Activated naive CD4-positive, alpha-beta T cell treated with anti-CD3 and anti-CD28 coated beads, Interleukin-2, amount 10 ng/mL, durations not matched to agents 7 days and 5 days (primary cell): ENCODE measurements around the gene CYS1.

Experiments
- CTCF ChIA-PET: fragments of 350-600 bp; sonication (Branson Sonifier 250); formaldehyde crosslinking; loops from one replicate; lab custom pipeline; 2021; ENCODE audit warnings: antibody characterized with exemption; lab: Charles Lee
- DNase-seq: peaks from one replicate; pipeline ENCODE4 v3.0.0-alpha.2; 2020
- H3K27ac Mint-ChIP-seq: one replicate; pipeline ENCODE4 v1.8.0; 2021; ENCODE audit warnings: mild to moderate bottlenecking, moderate library complexity, mixed read lengths
- H3K27me3 Mint-ChIP-seq: one replicate; pipeline ENCODE4 v1.8.0; 2021; ENCODE audit warnings: mild to moderate bottlenecking, mixed read lengths
- H3K36me3 Mint-ChIP-seq: one replicate; pipeline ENCODE4 v1.8.0; 2021; ENCODE audit warnings: mixed read lengths
- H3K4me1 Mint-ChIP-seq: one replicate; pipeline ENCODE4 v1.8.0; 2021; ENCODE audit warnings: mixed read lengths
- H3K4me3 Mint-ChIP-seq: one replicate; pipeline ENCODE4 v1.8.0; 2021; ENCODE audit warnings: mild to moderate bottlenecking, moderate library complexity, mixed read lengths
- H3K9me3 Mint-ChIP-seq: one replicate; pipeline ENCODE4 v1.8.0; 2021; ENCODE audit warnings: mixed read lengths

CYS1 gene

GRCh38 chr2:10075101-10075500, 5.1 kb downstream of the CYS1 start:
- Mint-ChIP-seq H3K4me1 (peaks cover 14% of the 10 kb centered on the region), H3K36me3 (no peaks in the 10 kb centered on the region), H3K4me3 (no peak overlapping the region)

GRCh38 chr2:10073706-10074105, 6.5 kb downstream of the CYS1 start:
- Mint-ChIP-seq H3K27ac (no peak overlapping the region), H3K4me1 (peaks cover 8% of the 10 kb centered on the region), H3K27me3 (peaks cover 80% of the 10 kb centered on the region), H3K36me3 (no peaks in the 10 kb centered on the region), H3K9me3 (no peaks in the 10 kb centered on the region), H3K4me3 (no peak overlapping the region)
- DNase-seq = no peak
- CTCF ChIA-PET = interaction anchor here (0.9 to 5.9 kb wide), 14 partner anchors 11 to 612 kb away, joined by 3 to 83 read pairs (median 16); partner anchors contain the start of gene RRM2

More at GRCh38 chr2:10075101-10075500, 5.1 kb downstream of the CYS1 start:
- CTCF ChIA-PET = interaction anchor here (0.7 to 5.9 kb wide), 6 partner anchors 16 to 611 kb away, joined by 3 to 83 read pairs (median 50); no protein-coding TSS in a partner anchor
- no peaks in the 10 kb centered on the region for H3K9me3 Mint-ChIP-seq
- no peak overlapping the region for H3K27ac Mint-ChIP-seq
- DNase-seq = no peak
- H3K27me3 Mint-ChIP-seq = peaks cover 83% of the 10 kb centered on the region

DNA sequence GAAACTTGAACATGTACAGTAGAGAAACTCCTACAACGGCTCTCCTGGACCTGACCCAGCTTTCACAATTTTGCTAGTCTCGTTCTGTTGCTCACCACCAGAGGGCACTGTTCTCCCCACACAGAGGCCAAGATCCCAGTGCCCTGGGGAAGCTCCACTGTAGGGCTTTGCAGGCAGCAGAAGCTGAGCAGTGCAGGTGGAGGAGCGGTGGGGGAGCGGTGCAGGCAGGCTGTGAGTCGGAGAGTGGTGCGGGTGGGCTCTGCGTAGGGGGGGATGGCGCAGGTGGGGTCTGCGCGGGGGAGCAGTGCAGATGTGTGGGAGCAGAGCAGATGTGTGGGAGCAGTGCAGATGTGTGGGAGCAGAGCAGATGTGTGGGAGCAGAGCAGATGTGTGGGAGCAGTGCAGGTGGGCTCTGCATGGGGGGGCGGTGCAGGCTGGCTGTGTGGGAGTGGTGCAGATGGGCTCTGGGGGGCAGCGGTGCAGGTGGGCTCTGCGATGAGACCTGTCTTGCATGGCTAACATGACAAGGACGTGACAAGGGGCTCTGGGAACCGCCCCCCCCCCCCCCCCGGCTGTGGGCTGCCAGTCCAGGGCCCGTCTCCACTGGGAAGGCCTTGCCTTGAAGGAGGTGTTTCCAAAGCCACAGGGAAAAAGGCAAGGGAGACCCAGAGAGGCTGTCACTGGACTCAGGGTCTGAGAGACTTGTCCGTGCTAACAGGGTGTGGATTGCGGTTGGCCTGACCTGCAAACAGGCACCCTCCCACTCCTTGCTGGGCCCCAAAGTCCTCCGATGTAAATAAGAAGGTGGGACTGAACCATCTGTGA, 7.3 kb downstream of the CYS1 start:
- CTCF ChIA-PET = interaction anchor here (0.5 to 5.9 kb wide), 37 partner anchors 10 to 587 kb away, joined by 3 to 83 read pairs (median 4); partner anchors contain the start of gene RRM2
- Mint-ChIP-seq H3K36me3 (no peaks in the 10 kb centered on the region), H3K27me3 (peaks cover 72% of the 10 kb centered on the region)

DNA sequence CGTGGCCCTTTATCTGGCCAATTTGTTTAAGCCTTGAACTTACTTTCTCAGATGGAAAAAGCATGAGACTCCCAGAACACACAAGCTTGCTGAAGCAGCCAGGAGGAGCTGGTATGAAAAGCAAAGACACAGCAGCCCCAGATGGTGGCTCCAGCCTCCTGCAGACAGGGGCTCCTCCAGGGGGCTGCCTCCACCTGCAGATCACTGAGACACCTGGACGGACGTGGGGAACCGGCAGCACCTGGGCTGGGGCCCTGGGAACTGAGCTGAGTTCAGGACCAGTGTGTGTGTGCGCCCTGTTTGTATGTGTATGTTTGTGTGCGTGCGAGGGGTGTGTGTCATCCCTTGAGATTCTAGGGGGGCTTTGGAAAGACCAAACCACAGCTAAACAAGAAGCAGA, 8.6 kb downstream of the CYS1 start:
- no peaks in the 10 kb centered on the region for H3K36me3 Mint-ChIP-seq
- H3K27ac Mint-ChIP-seq = no peak overlapping the region
- CTCF ChIA-PET = interaction anchor here (0.6 to 5.9 kb wide), 22 partner anchors 9 to 363 kb away, joined by 3 to 83 read pairs (median 6); partner anchors contain the start of genes RRM2 and TAF1B
- peaks cover 4% of the 10 kb centered on the region for H3K9me3 Mint-ChIP-seq
- no peak for DNase-seq
- H3K4me1 Mint-ChIP-seq = peaks cover 6% of the 10 kb centered on the region
- H3K27me3 Mint-ChIP-seq = peaks cover 59% of the 10 kb centered on the region
- no peak overlapping the region for H3K4me3 Mint-ChIP-seq

More for the DNA sequence above, 7.3 kb downstream of the CYS1 start:
- Mint-ChIP-seq H3K4me3 (no peak overlapping the region), H3K4me1 (peaks cover 6% of the 10 kb centered on the region), H3K9me3 (peaks cover 1% of the 10 kb centered on the region), H3K27ac (no peak overlapping the region)
- DNase-seq = peak; percentile 88

- Mint-ChIP-seq H3K27ac (no peak overlapping the region), H3K9me3 (peaks cover 4% of the 10 kb centered on the region), H3K4me1 (peaks cover 6% of the 10 kb centered on the region), H3K4me3 (no peak overlapping the region), H3K36me3 (no peaks in the 10 kb centered on the region), H3K27me3 (peaks cover 58% of the 10 kb centered on the region)
- DNase-seq = no peak
- CTCF ChIA-PET = interaction anchor here (0.6 to 5.9 kb wide), 13 partner anchors 13 to 364 kb away, joined by 3 to 83 read pairs (median 20); partner anchors contain the start of genes RRM2 and TAF1B
Observed at GRCh38 chr2:10071176-10071575, 9.0 kb downstream of the CYS1 start.

DNA sequence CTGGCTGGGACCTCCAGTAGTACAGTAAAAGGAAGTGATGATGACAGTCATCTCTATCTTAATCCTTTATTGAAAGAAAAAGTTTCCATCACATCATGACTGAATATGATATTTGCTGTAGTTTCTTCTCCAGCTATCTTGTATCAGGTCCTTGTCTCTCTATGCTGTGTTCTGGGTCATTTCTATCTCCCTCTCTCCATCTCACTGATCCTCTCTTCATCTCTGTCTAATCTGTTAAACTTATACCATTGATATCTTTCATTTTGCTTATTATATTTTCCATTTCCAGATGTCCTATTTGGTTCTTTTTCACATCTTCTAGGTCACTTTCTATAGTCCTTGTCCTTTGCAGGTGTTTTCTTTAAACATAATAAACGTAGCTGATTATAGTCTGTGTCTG, 12.3 kb downstream of the CYS1 start:
- H3K36me3 Mint-ChIP-seq = no peaks in the 10 kb centered on the region
- H3K4me3 Mint-ChIP-seq = no peak overlapping the region
- peaks cover 11% of the 10 kb centered on the region for H3K4me1 Mint-ChIP-seq
- peaks cover 41% of the 10 kb centered on the region for H3K27me3 Mint-ChIP-seq
- CTCF ChIA-PET = interaction anchor here (0.7 to 1.4 kb wide), 7 partner anchors 11 to 363 kb away, joined by 3 to 5 read pairs (median 3); no protein-coding TSS in a partner anchor
- no peak for DNase-seq
- H3K9me3 Mint-ChIP-seq = peaks cover 4% of the 10 kb centered on the region
- H3K27ac Mint-ChIP-seq = no peak overlapping the region

GRCh38 chr2:10067330-10067729, 12.9 kb downstream of the CYS1 start:
- no peak for DNase-seq
- no peaks in the 10 kb centered on the region for H3K36me3 Mint-ChIP-seq
- peaks cover 4% of the 10 kb centered on the region for H3K9me3 Mint-ChIP-seq
- no peak overlapping the region for H3K4me3 Mint-ChIP-seq
- no peak overlapping the region for H3K27ac Mint-ChIP-seq
- CTCF ChIA-PET = interaction anchor here (0.7 to 0.8 kb wide), 2 partner anchors 252 to 364 kb away, joined by 3 read pairs; no protein-coding TSS in a partner anchor
- peaks cover 41% of the 10 kb centered on the region for H3K27me3 Mint-ChIP-seq
- H3K4me1 Mint-ChIP-seq = peaks cover 8% of the 10 kb centered on the region

GRCh38 chr2:10065773-10066055, 14.5 kb downstream of the CYS1 start:
- Mint-ChIP-seq H3K27ac (no peak overlapping the region), H3K9me3 (peaks cover 4% of the 10 kb centered on the region), H3K27me3 (peaks cover 44% of the 10 kb centered on the region), H3K4me1 (peaks cover 8% of the 10 kb centered on the region), H3K36me3 (no peaks in the 10 kb centered on the region), H3K4me3 (no peak overlapping the region)
- CTCF ChIA-PET = no interaction called here
- no peak for DNase-seq

- H3K4me3 Mint-ChIP-seq = no peak overlapping the region
- CTCF ChIA-PET = no interaction called here
- peaks cover 48% of the 10 kb centered on the region for H3K27me3 Mint-ChIP-seq
- no peak overlapping the region for H3K27ac Mint-ChIP-seq
- H3K36me3 Mint-ChIP-seq = no peaks in the 10 kb centered on the region
- H3K4me1 Mint-ChIP-seq = peaks cover 8% of the 10 kb centered on the region
- no peak for DNase-seq
- H3K9me3 Mint-ChIP-seq = peaks cover 4% of the 10 kb centered on the region
Observed at GRCh38 chr2:10064932-10065772, 15.1 kb downstream of the CYS1 start.

DNA sequence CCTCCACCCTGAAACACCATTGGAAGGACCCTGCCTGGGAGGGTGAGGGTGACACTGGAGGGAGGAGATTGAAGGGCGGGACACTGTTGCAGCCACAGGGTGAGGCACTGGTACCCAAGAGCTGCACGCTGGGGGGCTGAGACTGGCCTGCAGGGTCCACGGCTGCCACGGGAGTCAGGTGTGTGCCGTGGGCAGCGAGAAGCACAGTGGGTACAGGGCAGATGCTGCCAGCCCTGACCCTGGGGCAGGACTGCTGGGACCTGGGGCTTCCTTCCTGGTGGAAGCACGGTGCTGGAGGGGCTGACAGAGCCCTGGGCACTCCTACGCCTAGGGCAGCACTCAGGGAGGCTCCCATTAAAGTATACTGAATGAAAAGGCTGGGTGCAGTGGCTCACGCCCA, 16.6 kb downstream of the CYS1 start:
- CTCF ChIA-PET = no interaction called here
- Mint-ChIP-seq H3K4me3 (no peak overlapping the region), H3K36me3 (no peaks in the 10 kb centered on the region), H3K4me1 (peaks cover 8% of the 10 kb centered on the region), H3K9me3 (peaks cover 4% of the 10 kb centered on the region), H3K27me3 (peaks cover 52% of the 10 kb centered on the region), H3K27ac (no peak overlapping the region)
- DNase-seq = no peak

- Mint-ChIP-seq H3K27me3 (peaks cover 57% of the 10 kb centered on the region), H3K27ac (no peak overlapping the region), H3K36me3 (no peaks in the 10 kb centered on the region), H3K9me3 (peaks cover 3% of the 10 kb centered on the region), H3K4me3 (no peak overlapping the region), H3K4me1 (peaks cover 8% of the 10 kb centered on the region)
- no peak for DNase-seq
- CTCF ChIA-PET = interaction anchor here (0.6 kb wide), 1 partner anchor 9 kb away, joined by 3 read pairs; no protein-coding TSS in a partner anchor
Observed at GRCh38 chr2:10062931-10063365, 17.3 kb downstream of the CYS1 start.

DNA sequence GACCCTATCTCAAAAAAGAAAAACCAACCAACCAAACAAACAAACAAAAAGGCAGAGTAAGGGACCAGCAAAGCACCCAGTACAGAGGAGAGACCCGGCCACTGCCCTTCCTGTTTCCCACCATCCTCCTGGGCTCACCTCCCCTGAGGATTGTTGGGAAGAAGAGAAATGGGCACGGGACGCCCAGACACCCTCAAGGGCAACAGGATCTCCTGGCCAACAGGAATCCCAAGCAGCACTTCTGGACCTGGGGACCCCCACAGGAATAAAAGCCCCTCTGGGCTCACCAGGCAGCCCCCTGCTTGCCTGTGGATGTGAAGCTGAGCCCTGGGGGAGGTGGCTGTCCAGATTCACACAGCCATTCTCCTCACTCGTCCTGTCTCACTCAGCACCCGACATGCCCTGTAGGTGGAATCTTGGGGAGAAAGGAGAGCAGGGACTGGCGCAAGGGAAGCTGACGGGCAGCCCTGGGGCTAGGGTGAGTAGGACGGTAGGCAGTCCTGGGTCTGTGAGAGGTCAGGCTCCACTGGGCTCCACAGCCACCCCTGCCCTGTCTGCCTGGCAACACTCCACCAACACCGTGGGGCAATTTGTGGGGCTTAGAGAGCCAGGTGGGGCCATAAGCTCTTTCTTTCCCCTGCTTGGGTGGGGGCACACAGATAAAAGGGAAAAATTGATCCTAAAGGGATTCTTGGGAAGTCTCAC, 18.8 kb downstream of the CYS1 start:
- CTCF ChIA-PET = interaction anchor here (0.6 to 2.7 kb wide), 3 partner anchors 11 to 36 kb away, joined by 3 to 7 read pairs (median 6); no protein-coding TSS in a partner anchor
- Mint-ChIP-seq H3K4me3 (no peak overlapping the region), H3K4me1 (peaks cover 14% of the 10 kb centered on the region), H3K27me3 (peaks cover 68% of the 10 kb centered on the region), H3K27ac (peak overlapping the region; percentile 12), H3K36me3 (no peaks in the 10 kb centered on the region), H3K9me3 (no peaks in the 10 kb centered on the region)
- no peak for DNase-seq

DNA sequence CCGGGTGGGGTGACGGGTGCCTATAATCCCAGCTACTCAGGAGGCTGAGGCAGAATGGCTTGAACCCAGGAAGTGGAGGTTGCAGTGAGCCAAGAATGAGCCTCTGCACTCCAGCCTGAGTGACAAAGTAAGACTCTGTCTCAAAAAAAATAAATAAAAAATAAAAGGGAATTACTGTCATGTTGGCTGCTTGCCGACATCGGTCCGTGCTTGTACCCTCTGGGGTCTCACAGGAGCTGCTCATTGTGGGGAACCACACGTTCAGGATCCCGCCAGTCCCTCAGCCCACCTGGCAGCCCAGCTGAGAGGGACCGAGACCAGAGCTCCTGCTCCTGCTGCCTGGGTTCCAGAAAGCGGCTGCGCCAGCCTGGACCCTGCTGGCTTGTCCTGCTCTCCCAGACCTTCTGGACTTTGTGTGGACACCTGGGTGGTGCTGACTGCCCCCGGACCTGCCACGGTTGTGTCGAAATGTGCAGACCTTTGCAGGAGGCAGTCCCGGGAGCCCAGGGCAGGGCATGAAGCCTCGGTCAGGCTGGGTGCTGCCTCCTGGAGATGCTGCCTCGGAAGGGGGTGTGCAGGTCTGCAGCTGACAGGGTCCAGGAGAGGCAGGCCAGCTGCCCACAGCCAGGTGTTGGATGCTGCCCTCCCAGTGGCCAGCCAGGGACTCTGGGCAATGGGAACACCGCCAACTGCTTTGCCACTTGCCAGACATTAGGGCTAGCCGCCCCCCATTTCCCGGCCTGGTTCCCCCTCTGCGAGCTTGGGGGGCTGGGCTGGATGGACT, 20.5 kb downstream of the CYS1 start:
- no peak for DNase-seq
- CTCF ChIA-PET = interaction anchor here (0.7 to 2.7 kb wide), 4 partner anchors 11 to 245 kb away, joined by 3 to 7 read pairs (median 4); no protein-coding TSS in a partner anchor
- Mint-ChIP-seq H3K9me3 (no peaks in the 10 kb centered on the region), H3K27ac (no peak overlapping the region), H3K4me3 (no peak overlapping the region), H3K36me3 (no peaks in the 10 kb centered on the region), H3K27me3 (peaks cover 67% of the 10 kb centered on the region), H3K4me1 (peaks cover 6% of the 10 kb centered on the region)
